HPDE6-E6E7 (cell line): ENCODE data around the gene ZACN.
A peak's percentile ranks its signal among the peaks of the same experiment; 100 is the strongest.
"Not testable (repeated sequence)": the region's sequence is repeated elsewhere in the genome, so short reads cannot be mapped to it uniquely, and the experiment has no call there.

Source experiments
- DNase-seq: peaks from one replicate; pipeline ENCODE4 v3.0.0; 2011; ENCODE audit warnings: missing footprints; ENCODE audit errors: extremely low spot score

Gene ZACN

GRCh38 chr17:76053246-76054111 is 25.5 kb upstream of the ZACN start:
- peak; percentile 76 for DNase-seq

GRCh38 chr17:76054112-76054476 is 24.9 kb upstream of the ZACN start:
- DNase-seq, result peak; percentile 90

GRCh38 chr17:76056882-76057281 is 22.1 kb upstream of the ZACN start:
- DNase-seq, result no peak

GRCh38 chr17:76058264-76058663 is 20.7 kb upstream of the ZACN start:
- not testable (repeated sequence) for DNase-seq

GRCh38 chr17:76063875-76064546 is 15.0 kb upstream of the ZACN start:
- DNase-seq, result no peak

- no peak for DNase-seq
These were observed 13.2 kb upstream of the ZACN start for GRCh38 chr17:76065775-76066174.

GRCh38 chr17:76071531-76072147 is 7.3 kb upstream of the ZACN start:
- DNase-seq, result no peak

- peak; percentile 98 for DNase-seq
These were observed 6.7 kb upstream of the ZACN start, which contains the start of gene SRP68 for GRCh38 chr17:76072148-76072858. Gene SRP68, minus strand, starts transcription at chr17:76072517. Its CDS starts 26 bp downstream, at chr17:76072491.

- DNase-seq, result no peak
These were observed 4.3 kb upstream of the ZACN start, which contains the start of gene GALR2 for GRCh38 chr17:76074390-76075363. Gene GALR2, plus strand, starts transcription at chr17:76074781. Its CDS starts 103 bp downstream, at chr17:76074884.

- DNase-seq, result no peak
These were observed 3.4 kb upstream of the ZACN start for GRCh38 chr17:76075364-76076145.

GRCh38 chr17:76076146-76076764 is 2.7 kb upstream of the ZACN start:
- DNase-seq, result no peak

GRCh38 chr17:76076765-76077583 is 2.0 kb upstream of the ZACN start:
- DNase-seq, result no peak

GRCh38 chr17:76077584-76078110 is 1.3 kb upstream of the ZACN start:
- no peak for DNase-seq

GRCh38 chr17:76078370-76078769 is 612 bp upstream of the ZACN start:
- DNase-seq, result not testable (repeated sequence)

- no peak for DNase-seq
These were observed 563 bp downstream of the ZACN start for GRCh38 chr17:76079535-76079955.

- DNase-seq, result no peak
These were observed 1.2 kb downstream of the ZACN start for GRCh38 chr17:76079956-76080767.

GRCh38 chr17:76080768-76081287 is 1.8 kb downstream of the ZACN start:
- no peak for DNase-seq
